Ectodermal cell (in vitro differentiated cells): Measurements from ENCODE around the gene TGFBR3.

Experiments
- H3K27ac ChIP-seq: 2 replicates; pipeline ENCODE4 v1.7.0; 2013; ENCODE audit warnings: mild to moderate bottlenecking, low read depth, low read length; ENCODE audit not compliant: insufficient read depth, poor library complexity, severe bottlenecking
- H3K27me3 ChIP-seq: 2 replicates; pipeline ENCODE4 v1.7.0; 2013; ENCODE audit warnings: mild to moderate bottlenecking, low read length; ENCODE audit not compliant: insufficient read depth, control insufficient read depth, poor library complexity, severe bottlenecking
- H3K36me3 ChIP-seq: one replicate; pipeline ENCODE4 v1.7.0; 2013; ENCODE audit warnings: low read length; ENCODE audit not compliant: control insufficient read depth, insufficient read depth
- H3K4me1 ChIP-seq: one replicate; pipeline ENCODE4 v1.7.0; 2013; ENCODE audit warnings: low read length; ENCODE audit not compliant: control insufficient read depth, insufficient read depth
- H3K4me3 ChIP-seq: 2 replicates; pipeline ENCODE4 v1.7.0; 2013; ENCODE audit warnings: low read depth, low read length, control low read depth; ENCODE audit not compliant: insufficient read depth
- H3K9me3 ChIP-seq: 2 replicates; pipeline ENCODE4 v1.7.0; 2013; ENCODE audit warnings: mild to moderate bottlenecking, low read length, moderate library complexity; ENCODE audit not compliant: control insufficient read depth
- WGBS, 2 experiments: methylation state at CpG; one replicate each; pipeline ENCODE4 v1.1.7; 2013; ENCODE audit warnings: missing lambda C conversion rate in 2 of 2; 5-methylcytosine and 5-hydroxymethylcytosine counted together

The TGFBR3 gene

GRCh38 chr1:91764471-91765115 is 121.4 kb downstream of the TGFBR3 start:
- no peaks in the 10 kb centered on the region for H3K27me3 ChIP-seq
- H3K27ac ChIP-seq, result no peak overlapping the region
- no peak overlapping the region for H3K4me3 ChIP-seq
- H3K4me1 ChIP-seq, result peaks cover 30% of the 10 kb centered on the region
- 51 to 60% methylated on average over 12 of the region's 12 CpGs for WGBS, 2 experiments
- no peaks in the 10 kb centered on the region for H3K36me3 ChIP-seq
- no peaks in the 10 kb centered on the region for H3K9me3 ChIP-seq

- Histone ChIP-seq H3K4me3 (no peak overlapping the region), H3K9me3 (no peaks in the 10 kb centered on the region), H3K27me3 (no peaks in the 10 kb centered on the region), H3K4me1 (peaks cover 25% of the 10 kb centered on the region), H3K36me3 (no peaks in the 10 kb centered on the region), H3K27ac (no peak overlapping the region)
- WGBS, 2 experiments, result 95 to 98% methylated on average over 4 of the region's 4 CpGs
These were observed 122.7 kb downstream of the TGFBR3 start for GRCh38 chr1:91763252-91763651.

- H3K27me3 ChIP-seq, result no peaks in the 10 kb centered on the region
- H3K9me3 ChIP-seq, result no peaks in the 10 kb centered on the region
- peaks cover 22% of the 10 kb centered on the region for H3K4me1 ChIP-seq
- 53 to 77% methylated on average over 1 of the region's 1 CpG for WGBS, 2 experiments
- H3K36me3 ChIP-seq, result no peaks in the 10 kb centered on the region
- H3K27ac ChIP-seq, result peak overlapping the region; percentile 61
- no peak overlapping the region for H3K4me3 ChIP-seq
These were observed 124.6 kb downstream of the TGFBR3 start for GRCh38 chr1:91761295-91761721.

GRCh38 chr1:91760512-91760911 is 125.4 kb downstream of the TGFBR3 start:
- WGBS, 2 experiments, result 94 to 100% methylated on average over 1 of the region's 1 CpG
- Histone ChIP-seq H3K4me1 (peaks cover 22% of the 10 kb centered on the region), H3K27me3 (no peaks in the 10 kb centered on the region)

GRCh38 chr1:91759076-91759475 is 126.9 kb downstream of the TGFBR3 start:
- no peaks in the 10 kb centered on the region for H3K27me3 ChIP-seq
- peaks cover 18% of the 10 kb centered on the region for H3K4me1 ChIP-seq
- H3K4me3 ChIP-seq, result no peak overlapping the region
- no peaks in the 10 kb centered on the region for H3K36me3 ChIP-seq
- H3K27ac ChIP-seq, result no peak overlapping the region
- H3K9me3 ChIP-seq, result no peaks in the 10 kb centered on the region
- WGBS, 2 experiments, result 90 to 98% methylated on average over 2 of the region's 2 CpGs

More at GRCh38 chr1:91760512-91760911, 125.4 kb downstream of the TGFBR3 start:
- Histone ChIP-seq H3K9me3 (no peaks in the 10 kb centered on the region), H3K36me3 (no peaks in the 10 kb centered on the region), H3K27ac (no peak overlapping the region), H3K4me3 (no peak overlapping the region)

GRCh38 chr1:91757763-91758460 is 128.0 kb downstream of the TGFBR3 start:
- H3K4me1 ChIP-seq, result peaks cover 17% of the 10 kb centered on the region
- no peaks in the 10 kb centered on the region for H3K27me3 ChIP-seq
- no peaks in the 10 kb centered on the region for H3K9me3 ChIP-seq
- H3K4me3 ChIP-seq, result no peak overlapping the region
- no peak overlapping the region for H3K27ac ChIP-seq
- 92 to 93% methylated on average over 7 to 8 of the region's 8 CpGs for WGBS, 2 experiments
- H3K36me3 ChIP-seq, result no peaks in the 10 kb centered on the region

GRCh38 chr1:91755702-91756287 is 130.2 kb downstream of the TGFBR3 start:
- Histone ChIP-seq H3K4me3 (no peak overlapping the region), H3K4me1 (peaks cover 5% of the 10 kb centered on the region), H3K9me3 (no peaks in the 10 kb centered on the region), H3K27ac (no peak overlapping the region), H3K27me3 (no peaks in the 10 kb centered on the region), H3K36me3 (no peaks in the 10 kb centered on the region)
- WGBS, 2 experiments, result 95 to 97% methylated on average over 6 of the region's 6 CpGs

GRCh38 chr1:91754816-91755580 is 131.0 kb downstream of the TGFBR3 start:
- H3K27ac ChIP-seq, result no peak overlapping the region

GRCh38 chr1:91754348-91754747 is 131.6 kb downstream of the TGFBR3 start:
- Histone ChIP-seq H3K4me1 (peaks cover 4% of the 10 kb centered on the region), H3K27me3 (no peaks in the 10 kb centered on the region), H3K4me3 (no peak overlapping the region), H3K36me3 (no peaks in the 10 kb centered on the region), H3K9me3 (no peaks in the 10 kb centered on the region), H3K27ac (no peak overlapping the region)
- 87 to 89% methylated on average over 2 to 3 of the region's 3 CpGs for WGBS, 2 experiments

More at GRCh38 chr1:91754816-91755580, 131.0 kb downstream of the TGFBR3 start:
- no peaks in the 10 kb centered on the region for H3K36me3 ChIP-seq
- WGBS, 2 experiments, result 94 to 95% methylated on average over 10 to 12 of the region's 12 CpGs
- no peaks in the 10 kb centered on the region for H3K27me3 ChIP-seq
- no peaks in the 10 kb centered on the region for H3K9me3 ChIP-seq
- H3K4me3 ChIP-seq, result no peak overlapping the region
- peaks cover 4% of the 10 kb centered on the region for H3K4me1 ChIP-seq

- H3K27ac ChIP-seq, result no peak overlapping the region
- H3K27me3 ChIP-seq, result no peaks in the 10 kb centered on the region
- 93 to 97% methylated on average over 2 to 3 of the region's 3 CpGs for WGBS, 2 experiments
- no peak overlapping the region for H3K4me3 ChIP-seq
- peaks cover under 1% of the 10 kb centered on the region for H3K4me1 ChIP-seq
- no peaks in the 10 kb centered on the region for H3K9me3 ChIP-seq
- no peaks in the 10 kb centered on the region for H3K36me3 ChIP-seq
These were observed 132.1 kb downstream of the TGFBR3 start for GRCh38 chr1:91753878-91754277.
